CD4-positive, alpha-beta T cell (primary cell): ENCODE data around the gene RYR2. TPM values are rescaled to one million over a fixed set of nuclear protein-coding genes. Genes with fewer than 3 reads are reported as not detected.

Experiments
- ATAC-seq: fragments of 200-7000 bp; cut with Tn5 transposase; one replicate; pipeline ENCODE4 v1.10.0; 2022; ENCODE audit warnings: mild to moderate bottlenecking; ENCODE audit not compliant: poor library complexity
- CTCF ChIA-PET: fragments of 350-600 bp; sonication (Branson Sonifier 250); formaldehyde crosslinking; loops from one replicate; lab custom pipeline; 2021; ENCODE audit warnings: antibody characterized with exemption, inconsistent platforms; lab: Charles Lee
- POLR2A ChIA-PET: fragments of 350-600 bp; sonication (Branson Sonifier 250); formaldehyde crosslinking; loops from one replicate; lab custom pipeline; 2021; ENCODE audit warnings: antibody characterized with exemption, inconsistent platforms; lab: Charles Lee
- DNase-seq, 14 experiments: peaks; one replicate each; pipeline ENCODE4 v3.0.0-alpha.2; 2013 to 2020; ENCODE audit warnings: mixed read lengths in 2 of 14
- H3K27ac ChIP-seq, 2 donors: one replicate each; pipeline versions ENCODE4 v1.5.1 to v1.7.0; 2013; ENCODE audit warnings: low read length in 2 of 2, low read depth in 1 of 2, mild to moderate bottlenecking in 1 of 2
- H3K27me3 ChIP-seq, 2 experiments: 1 replicate in 1 of 2; 2 replicates in 1 of 2; pipeline versions ENCODE4 v1.6.1 to v1.7.0; 2013; ENCODE audit warnings: low read length in 2 of 2, control low read depth in 1 of 2, mild to moderate bottlenecking in 1 of 2, moderate library complexity in 1 of 2; ENCODE audit not compliant: insufficient read depth in 2 of 2, control insufficient read depth in 1 of 2
- H3K36me3 ChIP-seq: one replicate; pipeline ENCODE4 v1.6.1; 2013; ENCODE audit warnings: low read length, control low read depth; ENCODE audit not compliant: insufficient read depth
- H3K4me1 ChIP-seq: one replicate; pipeline ENCODE4 v1.6.1; 2013; ENCODE audit warnings: low read length, control low read depth; ENCODE audit not compliant: insufficient read depth
- H3K4me3 ChIP-seq: one replicate; pipeline ENCODE4 v1.5.1; 2013; ENCODE audit warnings: mild to moderate bottlenecking, low read length, moderate library complexity
- H3K9me3 ChIP-seq, 2 experiments: 1 replicate in 1 of 2; 2 replicates in 1 of 2; pipeline versions ENCODE4 v1.6.1 to v1.7.0; 2013; ENCODE audit warnings: low read length in 2 of 2, mild to moderate bottlenecking in 2 of 2, control low read depth in 1 of 2, moderate library complexity in 1 of 2; ENCODE audit not compliant: control insufficient read depth in 1 of 2, insufficient read depth in 1 of 2
- H3K27ac Mint-ChIP-seq: one replicate; pipeline ENCODE4 v1.8.0; 2020; ENCODE audit warnings: mixed read lengths
- H3K27me3 Mint-ChIP-seq: one replicate; pipeline ENCODE4 v1.8.0; 2021; ENCODE audit warnings: mixed read lengths
- H3K36me3 Mint-ChIP-seq: one replicate; pipeline ENCODE4 v1.8.0; 2021; ENCODE audit warnings: low read depth, mixed read lengths
- H3K4me1 Mint-ChIP-seq: one replicate; pipeline ENCODE4 v1.8.0; 2021; ENCODE audit warnings: low read depth, mixed read lengths
- H3K4me3 Mint-ChIP-seq: one replicate; pipeline ENCODE4 v1.8.0; 2020; ENCODE audit warnings: mild to moderate bottlenecking, mixed read lengths
- H3K9me3 Mint-ChIP-seq: one replicate; pipeline ENCODE4 v1.8.0; 2020; ENCODE audit warnings: mixed read lengths
- CTCF ChIP-seq: fragments of 200-600 bp; IDR thresholded peaks from one replicate; pipeline ENCODE4 v1.8.0; 2022; ENCODE audit warnings: antibody characterized with exemption, mild to moderate bottlenecking
- intact Hi-C, 2 experiments: fragments of 100-400 bp; cut with DNase I in 1 of 2; cut with micrococcal nuclease in 1 of 2; formaldehyde crosslinking; loops; one replicate each; pipeline versions ENCODE4 v1.15.1 to v1.9.0; 2023 to 2025; cut with DNase I, micrococcal nuclease
- total RNA-seq, 174 experiments: library from RNA in 2 of 174; stranded (reverse) in 2 of 174; gene quantifications; one replicate each; pipeline ENCODE4 v1.2.3 and lab custom pipeline; 2021 to 2026

RYR2 gene
- total RNA-seq, 2 experiments from 2014 or later = not detected

DNA sequence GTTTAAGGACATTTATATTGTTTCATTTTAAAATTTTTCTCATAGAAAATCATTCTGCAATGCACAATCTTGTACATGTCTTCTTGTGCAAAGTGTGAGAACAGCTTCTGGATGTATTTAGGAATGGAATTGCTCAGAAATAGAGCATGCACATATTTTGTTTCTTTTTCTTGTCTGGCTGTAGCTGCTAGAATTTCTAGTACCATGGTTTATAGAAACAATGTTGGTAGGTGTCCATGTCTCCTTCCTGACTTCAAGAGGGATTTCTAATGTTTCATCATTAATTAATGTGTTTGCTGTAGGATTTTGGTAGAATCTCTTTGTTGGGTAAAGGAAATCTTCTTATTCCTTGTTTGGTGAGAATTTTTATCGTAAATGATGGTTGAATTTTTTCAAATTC lies 99.0 kb downstream of the RYR2 start:
- no peak for ATAC-seq
- Histone ChIP-seq H3K4me1 (no peaks in the 10 kb centered on the region), H3K27ac (no peak overlapping the region), H3K9me3 (peaks cover 0 to 3% of the 10 kb centered on the region in 2 experiments), H3K4me3 (no peak overlapping the region), H3K36me3 (no peaks in the 10 kb centered on the region), H3K27me3 (no peaks in the 10 kb centered on the region)
- no peaks in the 10 kb centered on the region for H3K36me3 Mint-ChIP-seq
- no peak overlapping the region for H3K27ac Mint-ChIP-seq
- intact Hi-C loops = no loop called here
- H3K27me3 Mint-ChIP-seq = no peaks in the 10 kb centered on the region
- no peak for DNase-seq
- peaks cover 2% of the 10 kb centered on the region for H3K9me3 Mint-ChIP-seq
- no peaks in the 10 kb centered on the region for H3K4me1 Mint-ChIP-seq
- TF ChIP-seq CTCF = no peak
- POLR2A ChIA-PET = no interaction called here
- CTCF ChIA-PET = no interaction called here
- H3K4me3 Mint-ChIP-seq = no peak overlapping the region

DNA sequence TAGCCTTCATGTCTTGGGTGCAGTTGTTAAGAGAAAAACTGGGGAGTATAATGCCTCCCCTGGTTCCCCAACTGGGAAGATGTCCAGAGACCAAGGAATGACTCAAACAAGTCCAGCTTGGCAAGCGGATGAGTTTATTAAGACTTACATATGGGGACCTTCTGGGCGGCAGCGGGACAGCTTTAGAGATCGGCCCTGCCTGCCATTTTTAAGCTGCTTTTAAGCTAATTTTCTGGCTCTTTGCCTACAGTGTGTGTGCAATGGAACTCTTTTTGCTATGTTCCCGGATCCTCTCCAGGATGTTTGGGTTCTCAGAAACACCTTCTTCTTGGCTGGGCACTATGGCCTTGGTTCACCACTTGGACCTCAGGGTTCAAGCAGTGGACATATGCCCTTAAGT lies 99.5 kb downstream of the RYR2 start:
- TF ChIP-seq CTCF = no peak
- Histone ChIP-seq H3K9me3 (peaks cover 0 to 3% of the 10 kb centered on the region in 2 experiments), H3K27ac (no peak overlapping the region), H3K27me3 (no peaks in the 10 kb centered on the region), H3K4me1 (no peaks in the 10 kb centered on the region), H3K36me3 (no peaks in the 10 kb centered on the region), H3K4me3 (no peak overlapping the region)
- CTCF ChIA-PET = no interaction called here
- no peaks in the 10 kb centered on the region for H3K36me3 Mint-ChIP-seq
- ATAC-seq (no peak), DNase-seq (no peak)
- no peaks in the 10 kb centered on the region for H3K4me1 Mint-ChIP-seq
- intact Hi-C loops = no loop called here
- no peak overlapping the region for H3K27ac Mint-ChIP-seq
- no peak overlapping the region for H3K4me3 Mint-ChIP-seq
- no peaks in the 10 kb centered on the region for H3K27me3 Mint-ChIP-seq
- peaks cover 2% of the 10 kb centered on the region for H3K9me3 Mint-ChIP-seq
- POLR2A ChIA-PET = no interaction called here

- no peaks in the 10 kb centered on the region for H3K4me1 Mint-ChIP-seq
- peaks cover 0 to 3% of the 10 kb centered on the region in 2 experiments for H3K9me3 ChIP-seq
- H3K27ac ChIP-seq = no peak overlapping the region
- POLR2A ChIA-PET = no interaction called here
- H3K27me3 ChIP-seq = no peaks in the 10 kb centered on the region
- no peak overlapping the region for H3K4me3 Mint-ChIP-seq
- H3K9me3 Mint-ChIP-seq = no peaks in the 10 kb centered on the region
- peaks cover 4% of the 10 kb centered on the region for H3K27me3 Mint-ChIP-seq
- ATAC-seq = no peak
- TF ChIP-seq CTCF = no peak
- H3K27ac Mint-ChIP-seq = no peak overlapping the region
- CTCF ChIA-PET = no interaction called here
- intact Hi-C loops = no loop called here
- H3K4me3 ChIP-seq = no peak overlapping the region
- H3K4me1 ChIP-seq = no peaks in the 10 kb centered on the region
- no peak for DNase-seq
- no peaks in the 10 kb centered on the region for H3K36me3 ChIP-seq
- no peaks in the 10 kb centered on the region for H3K36me3 Mint-ChIP-seq
Observed at GRCh38 chr1:237145379-237146135, 103.6 kb downstream of the RYR2 start.
